Measurements from ENCODE around the gene FAM120B.

DNA sequence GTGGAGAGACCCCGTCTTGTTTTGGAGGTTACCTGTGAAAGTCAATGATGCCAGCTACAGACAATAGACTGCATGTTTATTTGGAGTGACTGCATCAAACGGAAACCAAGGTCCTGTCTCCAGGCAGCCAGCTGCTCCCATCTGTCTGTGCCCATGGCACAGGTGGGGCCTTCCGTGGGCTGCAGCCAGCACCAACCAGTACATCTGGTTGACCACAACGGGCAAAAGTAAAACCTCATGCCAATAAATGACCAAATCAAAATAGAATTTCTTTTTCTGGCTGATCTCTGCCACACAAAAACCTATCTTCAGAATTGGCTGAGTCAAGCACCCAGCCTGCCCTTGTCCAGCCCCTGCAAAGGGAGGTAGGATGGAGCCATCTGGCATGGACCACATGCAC, 49.2 kb upstream of the FAM120B start:
- TF ChIP-seq, protein P1, sequence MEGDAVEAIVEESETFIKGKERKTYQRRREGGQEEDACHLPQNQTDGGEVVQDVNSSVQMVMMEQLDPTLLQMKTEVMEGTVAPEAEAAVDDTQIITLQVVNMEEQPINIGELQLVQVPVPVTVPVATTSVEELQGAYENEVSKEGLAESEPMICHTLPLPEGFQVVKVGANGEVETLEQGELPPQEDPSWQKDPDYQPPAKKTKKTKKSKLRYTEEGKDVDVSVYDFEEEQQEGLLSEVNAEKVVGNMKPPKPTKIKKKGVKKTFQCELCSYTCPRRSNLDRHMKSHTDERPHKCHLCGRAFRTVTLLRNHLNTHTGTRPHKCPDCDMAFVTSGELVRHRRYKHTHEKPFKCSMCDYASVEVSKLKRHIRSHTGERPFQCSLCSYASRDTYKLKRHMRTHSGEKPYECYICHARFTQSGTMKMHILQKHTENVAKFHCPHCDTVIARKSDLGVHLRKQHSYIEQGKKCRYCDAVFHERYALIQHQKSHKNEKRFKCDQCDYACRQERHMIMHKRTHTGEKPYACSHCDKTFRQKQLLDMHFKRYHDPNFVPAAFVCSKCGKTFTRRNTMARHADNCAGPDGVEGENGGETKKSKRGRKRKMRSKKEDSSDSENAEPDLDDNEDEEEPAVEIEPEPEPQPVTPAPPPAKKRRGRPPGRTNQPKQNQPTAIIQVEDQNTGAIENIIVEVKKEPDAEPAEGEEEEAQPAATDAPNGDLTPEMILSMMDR (conservative IDR thresholded peaks at IDR 0.05; ENCODE audit: low read depth in 2 of 2), result no peak
- TF ChIP-seq EZH2 (IDR thresholded peaks at IDR 0.05; ENCODE audit: low read depth, unreplicated experiment) (no peak), POLR2AphosphoS5 (IDR thresholded peaks at IDR 0.05; ENCODE audit: low read depth) (no peak), ZNF114 (CRISPR knock-in tag; IDR thresholded peaks at IDR 0.05) (no peak), EZH2phosphoT487 (IDR thresholded peaks at IDR 0.05; ENCODE audit: unreplicated experiment) (no peak), ZNF331 (CRISPR knock-in tag; IDR thresholded peaks at IDR 0.05; ENCODE audit: low read depth) (no peak), JUNB (IDR thresholded peaks at IDR 0.05; ENCODE audit: unreplicated experiment) (no peak), CREB1 (CRISPR knock-in tag; IDR thresholded peaks at IDR 0.05; ENCODE audit: low read depth) (no peak)
- TF ChIP-seq, protein P2, sequence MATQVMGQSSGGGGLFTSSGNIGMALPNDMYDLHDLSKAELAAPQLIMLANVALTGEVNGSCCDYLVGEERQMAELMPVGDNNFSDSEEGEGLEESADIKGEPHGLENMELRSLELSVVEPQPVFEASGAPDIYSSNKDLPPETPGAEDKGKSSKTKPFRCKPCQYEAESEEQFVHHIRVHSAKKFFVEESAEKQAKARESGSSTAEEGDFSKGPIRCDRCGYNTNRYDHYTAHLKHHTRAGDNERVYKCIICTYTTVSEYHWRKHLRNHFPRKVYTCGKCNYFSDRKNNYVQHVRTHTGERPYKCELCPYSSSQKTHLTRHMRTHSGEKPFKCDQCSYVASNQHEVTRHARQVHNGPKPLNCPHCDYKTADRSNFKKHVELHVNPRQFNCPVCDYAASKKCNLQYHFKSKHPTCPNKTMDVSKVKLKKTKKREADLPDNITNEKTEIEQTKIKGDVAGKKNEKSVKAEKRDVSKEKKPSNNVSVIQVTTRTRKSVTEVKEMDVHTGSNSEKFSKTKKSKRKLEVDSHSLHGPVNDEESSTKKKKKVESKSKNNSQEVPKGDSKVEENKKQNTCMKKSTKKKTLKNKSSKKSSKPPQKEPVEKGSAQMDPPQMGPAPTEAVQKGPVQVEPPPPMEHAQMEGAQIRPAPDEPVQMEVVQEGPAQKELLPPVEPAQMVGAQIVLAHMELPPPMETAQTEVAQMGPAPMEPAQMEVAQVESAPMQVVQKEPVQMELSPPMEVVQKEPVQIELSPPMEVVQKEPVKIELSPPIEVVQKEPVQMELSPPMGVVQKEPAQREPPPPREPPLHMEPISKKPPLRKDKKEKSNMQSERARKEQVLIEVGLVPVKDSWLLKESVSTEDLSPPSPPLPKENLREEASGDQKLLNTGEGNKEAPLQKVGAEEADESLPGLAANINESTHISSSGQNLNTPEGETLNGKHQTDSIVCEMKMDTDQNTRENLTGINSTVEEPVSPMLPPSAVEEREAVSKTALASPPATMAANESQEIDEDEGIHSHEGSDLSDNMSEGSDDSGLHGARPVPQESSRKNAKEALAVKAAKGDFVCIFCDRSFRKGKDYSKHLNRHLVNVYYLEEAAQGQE (IDR thresholded peaks at IDR 0.05; ENCODE audit: unreplicated experiment), result no peak
- TF ChIP-seq, protein P3, sequence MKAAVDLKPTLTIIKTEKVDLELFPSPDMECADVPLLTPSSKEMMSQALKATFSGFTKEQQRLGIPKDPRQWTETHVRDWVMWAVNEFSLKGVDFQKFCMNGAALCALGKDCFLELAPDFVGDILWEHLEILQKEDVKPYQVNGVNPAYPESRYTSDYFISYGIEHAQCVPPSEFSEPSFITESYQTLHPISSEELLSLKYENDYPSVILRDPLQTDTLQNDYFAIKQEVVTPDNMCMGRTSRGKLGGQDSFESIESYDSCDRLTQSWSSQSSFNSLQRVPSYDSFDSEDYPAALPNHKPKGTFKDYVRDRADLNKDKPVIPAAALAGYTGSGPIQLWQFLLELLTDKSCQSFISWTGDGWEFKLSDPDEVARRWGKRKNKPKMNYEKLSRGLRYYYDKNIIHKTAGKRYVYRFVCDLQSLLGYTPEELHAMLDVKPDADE (IDR thresholded peaks at IDR 0.05), result no peak

Measured in GM23338 (cell line).